TTC549 (cell line): ENCODE data around the gene OR5H15.
"Not testable (repeated sequence)": the region's sequence is repeated elsewhere in the genome, so short reads cannot be mapped to it uniquely, and the experiment has no call there.

Source experiments
- FAIRE-seq: peaks from 2 replicates; lab custom pipeline; 2012; peaks lifted over from hg19 to GRCh38; lab: Jason Lieb, UNC

Gene OR5H15

DNA sequence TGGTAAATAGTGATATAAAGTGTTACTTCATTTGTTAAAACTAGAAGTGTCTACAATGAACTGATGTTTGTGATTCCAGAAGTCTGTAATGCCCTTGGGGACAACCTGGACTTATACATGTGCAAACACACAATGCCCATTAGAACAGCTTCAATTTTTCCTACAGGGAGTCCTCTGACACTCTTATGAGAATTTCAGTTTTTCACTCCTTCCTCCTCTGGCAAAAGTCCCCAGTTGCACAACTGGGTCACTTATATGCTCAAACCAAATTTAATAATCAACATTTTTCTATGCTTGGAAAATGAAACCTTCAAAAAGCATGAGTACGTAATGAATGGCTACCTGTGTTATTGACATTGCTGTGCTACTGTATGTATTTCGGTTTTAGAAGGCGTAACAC is at the start of gene OR5H15:
Gene OR5H15 (plus strand): TSS at position 301 of the 400 bp plus-strand sequence. CDS start 2,004 bp downstream, outside the sequence.
- no peak for FAIRE-seq

DNA sequence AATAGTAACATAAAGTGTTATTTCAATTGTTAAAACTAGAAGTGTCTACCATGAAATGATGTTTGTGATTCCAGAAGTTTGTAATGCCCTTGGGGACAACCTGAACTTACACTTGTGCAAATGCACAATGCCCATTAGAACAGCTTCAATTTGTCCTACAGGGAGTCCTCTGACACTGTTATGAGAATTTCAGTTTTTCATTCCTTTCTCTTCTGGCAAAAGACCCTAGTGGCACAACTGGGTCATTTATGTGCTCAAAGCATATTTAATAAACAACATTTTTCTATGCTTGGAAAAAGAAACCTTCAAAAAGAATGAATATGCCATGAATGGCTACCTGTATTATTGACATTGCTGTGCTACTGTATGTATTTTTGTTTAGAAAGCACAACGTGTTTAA is 36.1 kb upstream of the OR5H15 start, which contains the start of gene OR5H1:
Gene OR5H1 (plus strand): TSS at position 301 of the 400 bp plus-strand sequence. CDS start 1,977 bp downstream, outside the sequence.
- FAIRE-seq: no peak

- no peak for FAIRE-seq
Measured at GRCh38 chr3:98136631-98137030, 29.9 kb upstream of the OR5H15 start.

GRCh38 chr3:98137826-98138557 is 28.5 kb upstream of the OR5H15 start:
- FAIRE-seq: not testable (repeated sequence)

GRCh38 chr3:98140531-98140930 is 26.0 kb upstream of the OR5H15 start:
- no peak for FAIRE-seq

DNA sequence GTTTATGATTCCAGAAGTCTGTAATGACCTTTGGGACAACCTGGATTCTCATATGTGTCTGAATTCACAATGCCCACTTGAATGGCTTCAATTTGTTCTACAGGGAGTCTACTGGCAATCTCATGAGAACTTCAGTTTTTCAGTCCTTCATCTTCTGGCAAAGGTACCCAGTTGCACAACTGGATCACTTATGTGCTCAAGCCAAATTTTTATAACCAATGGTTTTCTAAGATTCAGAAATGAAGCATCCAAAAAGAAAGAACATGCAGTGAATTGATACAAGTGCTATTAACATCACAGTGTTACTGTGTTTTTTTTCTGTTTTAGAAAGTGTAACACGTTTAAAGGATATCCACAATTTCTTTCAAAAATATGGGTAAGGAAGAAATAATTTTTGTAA is 19.3 kb upstream of the OR5H15 start, which contains the start of gene OR5H14:
Gene OR5H14 (plus strand): TSS at position 301 of the 400 bp plus-strand sequence. CDS start 1,907 bp downstream, outside the sequence.
- no peak for FAIRE-seq

- FAIRE-seq: no peak
Measured at GRCh38 chr3:98148751-98149150, 17.7 kb upstream of the OR5H15 start.

GRCh38 chr3:98149456-98149855 is 17.0 kb upstream of the OR5H15 start:
- not testable (repeated sequence) for FAIRE-seq

- no peak for FAIRE-seq
Measured at GRCh38 chr3:98151241-98151640, 15.3 kb upstream of the OR5H15 start.

GRCh38 chr3:98171071-98171470 is 4.6 kb downstream of the OR5H15 start:
- no peak for FAIRE-seq

- no peak for FAIRE-seq
Measured at GRCh38 chr3:98172621-98173020, 6.1 kb downstream of the OR5H15 start.

- FAIRE-seq: no peak
Measured at GRCh38 chr3:98180319-98180890, 13.9 kb downstream of the OR5H15 start.

DNA sequence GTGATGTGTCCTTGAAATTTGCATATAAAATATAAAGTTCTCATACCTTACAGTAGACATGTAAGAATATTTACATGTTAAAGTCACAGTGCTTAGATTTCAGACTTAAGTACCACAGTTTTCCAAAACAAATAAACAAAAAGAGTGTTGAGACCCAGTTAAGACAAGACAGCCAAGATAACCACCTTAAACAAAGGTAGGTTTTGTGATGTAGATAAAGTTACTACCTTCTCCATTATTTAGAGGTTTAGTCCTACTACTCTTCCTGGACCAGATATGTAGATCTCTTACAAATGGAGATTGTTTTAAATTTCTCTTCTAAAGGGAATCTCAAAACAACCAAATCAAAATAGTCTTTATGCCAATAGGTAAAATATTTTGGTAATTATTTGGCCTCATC is 15.7 kb downstream of the OR5H15 start:
- no peak for FAIRE-seq

GRCh38 chr3:98185180-98185579 is 18.7 kb downstream of the OR5H15 start:
- no peak for FAIRE-seq

GRCh38 chr3:98188545-98188944 is 22.0 kb downstream of the OR5H15 start:
- FAIRE-seq: no peak

DNA sequence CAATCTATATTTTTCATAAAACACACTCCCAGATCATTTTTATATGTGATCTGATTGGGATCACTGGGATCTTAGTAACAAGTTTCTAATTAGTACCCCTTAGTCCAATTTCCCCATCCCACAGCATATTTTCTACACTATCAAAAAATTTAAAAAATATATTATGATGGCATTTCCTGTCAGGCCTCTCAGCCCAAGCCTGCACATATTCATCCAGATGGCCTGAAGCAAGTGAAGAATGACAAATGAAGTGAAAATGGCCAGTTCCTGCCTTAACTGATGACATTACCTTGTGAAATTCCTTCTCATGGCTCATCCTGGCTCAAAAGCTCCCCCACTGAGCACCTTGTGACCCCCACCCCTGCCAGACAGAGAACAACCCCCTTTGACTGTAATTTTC is 24.4 kb downstream of the OR5H15 start:
- FAIRE-seq: not testable (repeated sequence)

DNA sequence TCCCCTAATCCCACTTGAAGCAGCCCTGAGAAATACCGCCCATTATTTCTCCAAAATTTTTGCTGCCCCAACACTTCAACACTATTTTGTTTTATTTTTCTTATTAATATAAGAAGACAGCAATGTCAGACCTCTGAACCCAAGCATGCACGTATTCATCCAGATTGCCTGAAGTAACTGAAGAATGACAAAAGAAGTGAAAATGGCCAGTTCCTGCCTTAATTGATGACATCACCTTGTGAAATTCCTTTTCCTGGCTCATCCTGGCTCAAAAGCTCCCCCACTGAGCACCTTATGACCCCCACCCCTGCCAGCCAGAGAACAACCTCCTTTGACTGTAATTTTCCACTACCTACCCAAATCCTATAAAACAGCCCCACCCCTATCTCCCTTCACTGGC is 29.8 kb downstream of the OR5H15 start:
- not testable (repeated sequence) for FAIRE-seq

- FAIRE-seq: no peak
Measured at GRCh38 chr3:98199020-98199419, 32.5 kb downstream of the OR5H15 start.

DNA sequence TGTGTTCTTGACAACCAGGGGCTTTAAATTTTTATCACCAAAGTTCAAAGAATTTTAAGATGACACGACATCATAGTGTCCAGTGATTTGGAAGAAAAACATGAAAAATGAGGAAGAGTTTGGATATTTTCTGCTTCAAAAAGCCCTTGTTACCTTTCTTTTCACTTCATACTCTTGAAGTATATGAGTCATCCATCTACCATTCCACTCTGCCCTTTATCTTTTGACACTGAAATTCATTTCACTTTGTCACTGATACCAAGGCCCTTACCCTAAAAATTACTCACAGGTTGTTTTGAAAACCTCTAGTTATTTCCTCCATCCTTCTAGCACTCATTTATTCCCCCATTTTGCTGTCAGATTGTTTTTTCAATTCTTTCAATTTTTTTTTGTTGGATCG is 42.7 kb downstream of the OR5H15 start:
- no peak for FAIRE-seq

DNA sequence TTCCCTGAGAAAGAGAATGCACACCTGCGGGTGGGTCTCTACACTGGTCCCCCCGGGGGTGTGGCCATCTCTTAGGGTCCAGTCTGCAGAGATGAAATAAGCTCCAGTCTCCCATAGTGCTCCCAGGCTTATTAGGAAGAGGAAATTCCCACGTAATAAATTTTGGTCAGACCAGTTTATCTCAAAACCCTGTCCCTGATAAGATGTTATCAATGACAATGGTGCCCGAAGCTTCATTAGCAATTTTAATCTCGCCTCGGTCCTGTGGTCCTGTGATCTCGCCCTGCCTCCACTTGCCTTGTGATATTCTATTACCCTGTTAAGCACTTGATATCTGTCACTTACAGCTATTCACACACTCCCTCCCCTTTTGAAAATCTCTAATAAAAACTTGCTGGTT is 46.8 kb downstream of the OR5H15 start:
- FAIRE-seq: no peak

DNA sequence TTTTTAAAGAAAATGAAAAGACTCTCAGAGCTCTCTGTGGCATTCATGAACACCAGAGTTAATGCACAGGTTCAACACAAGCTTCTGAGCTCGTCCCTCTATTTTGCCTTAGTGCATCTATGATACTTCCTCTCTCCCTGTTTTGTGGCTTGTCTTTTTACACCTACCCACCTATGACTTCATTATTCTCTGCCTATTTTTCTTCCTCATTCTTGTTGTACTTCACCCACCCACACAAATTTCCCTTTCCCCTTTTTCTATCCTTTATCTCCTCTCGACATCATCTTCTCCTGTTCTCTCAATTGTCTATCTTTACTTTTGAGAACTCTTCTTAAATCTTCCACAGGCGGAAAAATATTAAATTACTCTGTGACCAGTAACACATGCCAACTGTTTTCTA is 48.6 kb downstream of the OR5H15 start:
- FAIRE-seq: no peak
